IgD-negative memory B cell (primary cell): ENCODE measurements around the gene RHBDL1. TPM values are rescaled to one million over a fixed set of nuclear protein-coding genes. Genes with fewer than 3 reads are reported as not detected.

Experiments used
- H3K27ac Mint-ChIP-seq, 3 donors: one replicate each; pipeline ENCODE4 v1.8.0; 2020 to 2022; ENCODE audit warnings: mild to moderate bottlenecking in 3 of 3, mixed read lengths in 3 of 3, moderate library complexity in 1 of 3
- H3K27me3 Mint-ChIP-seq: one replicate; pipeline ENCODE4 v1.8.0; 2021; ENCODE audit warnings: mixed read lengths
- H3K36me3 Mint-ChIP-seq: one replicate; pipeline ENCODE4 v1.8.0; 2020; ENCODE audit warnings: mild to moderate bottlenecking, mixed read lengths
- H3K4me1 Mint-ChIP-seq, 3 donors: one replicate each; pipeline ENCODE4 v1.8.0; 2020 to 2022; ENCODE audit warnings: mixed read lengths in 3 of 3, mild to moderate bottlenecking in 1 of 3
- H3K4me3 Mint-ChIP-seq, 4 donors: one replicate each; pipeline ENCODE4 v1.8.0; 2020 to 2022; ENCODE audit warnings: mild to moderate bottlenecking in 4 of 4, mixed read lengths in 4 of 4, moderate library complexity in 3 of 4
- H3K9me3 Mint-ChIP-seq, 3 donors: one replicate each; pipeline ENCODE4 v1.8.0; 2020 to 2021; ENCODE audit warnings: mixed read lengths in 3 of 3, mild to moderate bottlenecking in 1 of 3
- polyA plus RNA-seq: library from polyadenylated mRNA; unstranded; fragments of 300-500 nt; fragmentation: Illumina TruSeq; gene quantifications from one replicate; pipeline ENCODE4 v1.2.3, GENCODE V29; 2021

RHBDL1 gene
- polyA plus RNA-seq, 1 donor from 2014 or later = 1.1 TPM

DNA sequence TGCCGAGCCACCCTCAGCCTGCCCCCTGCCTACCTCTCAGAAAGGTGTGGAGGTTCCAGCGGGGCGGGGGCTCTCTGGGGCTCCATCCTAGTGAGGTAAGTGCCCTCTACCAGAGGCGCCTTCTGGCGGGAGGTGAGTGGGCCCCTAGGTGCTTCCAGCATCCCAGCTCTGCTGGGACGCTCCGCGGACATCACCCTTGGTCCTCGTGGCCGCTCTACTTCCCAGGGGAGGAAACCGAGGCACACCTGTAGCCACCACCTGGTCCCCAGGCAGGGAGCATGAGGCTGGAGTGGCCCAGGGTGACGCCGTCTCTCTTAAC lies 32.5 kb upstream of the RHBDL1 start:
- no peaks in the 10 kb centered on the region for H3K36me3 Mint-ChIP-seq
- peak overlapping the region; percentile 16 to 80 (median 53) for H3K27ac Mint-ChIP-seq
- no peaks in the 10 kb centered on the region for H3K27me3 Mint-ChIP-seq
- no peaks in the 10 kb centered on the region for H3K9me3 Mint-ChIP-seq
- H3K4me3 Mint-ChIP-seq = peak overlapping the region; percentile 68 to 87 (median 78)
- H3K4me1 Mint-ChIP-seq = peaks cover 7 to 21% (median 18%) of the 10 kb centered on the region in 3 donors

DNA sequence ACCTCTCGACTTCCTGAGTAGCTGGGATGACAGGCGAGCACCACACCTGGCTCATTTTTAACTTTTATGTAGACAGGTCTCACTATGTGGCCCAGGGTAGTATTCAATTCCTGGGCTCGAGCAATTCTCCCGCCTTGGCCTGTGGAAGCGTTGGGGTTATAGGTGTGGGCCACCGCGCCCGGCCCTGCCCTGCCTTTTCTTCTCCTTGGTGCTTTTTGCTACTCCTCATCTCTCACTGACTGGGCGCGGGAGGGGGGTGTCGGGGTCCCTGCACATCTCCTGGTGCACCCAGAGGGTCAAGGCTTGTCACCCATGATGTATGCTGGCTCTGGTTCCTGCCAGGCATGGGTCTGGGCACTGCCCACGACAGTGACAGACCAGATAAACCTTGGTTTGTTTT lies 30.9 kb upstream of the RHBDL1 start:
- Mint-ChIP-seq H3K4me1 (peaks cover 0 to 13% (median 13%) of the 10 kb centered on the region in 3 donors), H3K9me3 (no peaks in the 10 kb centered on the region), H3K4me3 (peak overlapping the region in 2 of 4 donors; percentile 60 to 79), H3K36me3 (no peaks in the 10 kb centered on the region), H3K27ac (no peak overlapping the region), H3K27me3 (no peaks in the 10 kb centered on the region)

DNA sequence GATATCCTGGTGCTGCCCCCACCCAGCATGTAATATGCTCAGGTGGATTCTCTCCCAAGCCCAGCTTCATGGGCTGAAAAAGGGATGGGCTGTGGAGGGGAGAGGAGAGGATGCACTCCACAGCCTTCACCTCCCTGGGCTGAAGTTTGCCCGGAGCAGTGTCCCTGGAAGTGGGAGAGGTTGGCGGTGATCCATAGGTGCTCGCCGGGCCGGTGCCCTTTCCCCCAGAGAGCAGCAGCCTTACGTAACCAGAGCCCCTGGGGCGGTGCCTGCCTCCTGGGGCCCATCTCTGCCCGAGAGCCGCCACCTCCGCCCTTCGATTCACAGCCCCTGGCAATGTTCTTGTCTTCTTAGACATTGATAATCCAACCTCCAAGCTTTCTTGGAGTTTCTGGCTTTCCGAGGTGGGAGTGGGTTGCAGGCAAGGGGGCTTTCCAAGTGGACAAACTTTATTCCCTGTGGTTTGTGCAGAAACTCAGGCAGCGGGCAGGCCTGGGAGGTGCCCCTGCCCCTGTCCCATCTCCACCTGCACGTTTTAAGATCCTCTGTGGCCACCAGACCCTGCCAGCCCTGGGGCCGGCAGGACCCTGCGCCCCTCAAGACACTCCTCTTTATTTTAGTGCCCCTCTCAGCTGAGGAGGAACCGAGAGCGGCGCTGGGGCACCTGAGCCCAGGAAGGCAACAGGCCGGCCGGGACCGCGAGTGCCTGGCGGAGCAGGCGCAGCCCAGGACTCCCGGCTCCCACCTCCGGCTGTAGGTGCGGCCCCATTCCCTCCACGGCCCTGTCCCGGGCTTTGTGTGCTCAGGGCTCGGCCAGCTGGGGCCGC lies 29.4 kb upstream of the RHBDL1 start:
- Mint-ChIP-seq H3K9me3 (no peaks in the 10 kb centered on the region), H3K4me3 (peak overlapping the region in 1 of 4 donors; percentile 50), H3K27ac (no peak overlapping the region), H3K4me1 (peaks cover 0 to 13% (median 11%) of the 10 kb centered on the region in 3 donors), H3K27me3 (no peaks in the 10 kb centered on the region), H3K36me3 (no peaks in the 10 kb centered on the region)

DNA sequence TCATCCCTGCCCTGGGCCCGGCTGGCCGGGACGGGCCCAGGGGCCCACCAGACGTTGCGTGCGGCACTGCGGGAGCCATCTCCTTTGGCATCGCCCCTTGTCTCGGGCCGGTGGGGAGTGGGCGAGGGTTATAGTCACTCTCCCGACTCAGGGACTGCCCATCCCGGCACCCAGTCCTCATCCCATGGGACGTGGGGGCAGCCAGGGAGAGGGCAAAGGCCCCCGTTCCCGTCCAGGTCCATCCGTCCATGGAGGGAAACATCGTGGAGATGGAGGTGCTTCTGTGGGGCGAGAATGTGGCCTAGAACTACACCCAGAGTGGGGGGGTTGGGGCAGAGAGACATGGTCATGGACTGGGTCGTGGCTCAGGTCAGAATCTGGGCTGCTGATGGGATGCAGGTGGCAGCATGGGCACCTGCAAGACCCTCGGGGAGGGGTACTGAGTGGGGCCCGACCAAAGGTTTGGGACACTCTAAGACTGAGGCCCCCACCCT lies 28.7 kb upstream of the RHBDL1 start:
- H3K4me1 Mint-ChIP-seq = peaks cover 0 to 13% (median 11%) of the 10 kb centered on the region in 3 donors
- H3K36me3 Mint-ChIP-seq = no peaks in the 10 kb centered on the region
- H3K27ac Mint-ChIP-seq = peak overlapping the region in 2 of 3 donors; percentile 73 to 93
- no peaks in the 10 kb centered on the region for H3K27me3 Mint-ChIP-seq
- H3K4me3 Mint-ChIP-seq = no peak overlapping the region
- no peaks in the 10 kb centered on the region for H3K9me3 Mint-ChIP-seq

DNA sequence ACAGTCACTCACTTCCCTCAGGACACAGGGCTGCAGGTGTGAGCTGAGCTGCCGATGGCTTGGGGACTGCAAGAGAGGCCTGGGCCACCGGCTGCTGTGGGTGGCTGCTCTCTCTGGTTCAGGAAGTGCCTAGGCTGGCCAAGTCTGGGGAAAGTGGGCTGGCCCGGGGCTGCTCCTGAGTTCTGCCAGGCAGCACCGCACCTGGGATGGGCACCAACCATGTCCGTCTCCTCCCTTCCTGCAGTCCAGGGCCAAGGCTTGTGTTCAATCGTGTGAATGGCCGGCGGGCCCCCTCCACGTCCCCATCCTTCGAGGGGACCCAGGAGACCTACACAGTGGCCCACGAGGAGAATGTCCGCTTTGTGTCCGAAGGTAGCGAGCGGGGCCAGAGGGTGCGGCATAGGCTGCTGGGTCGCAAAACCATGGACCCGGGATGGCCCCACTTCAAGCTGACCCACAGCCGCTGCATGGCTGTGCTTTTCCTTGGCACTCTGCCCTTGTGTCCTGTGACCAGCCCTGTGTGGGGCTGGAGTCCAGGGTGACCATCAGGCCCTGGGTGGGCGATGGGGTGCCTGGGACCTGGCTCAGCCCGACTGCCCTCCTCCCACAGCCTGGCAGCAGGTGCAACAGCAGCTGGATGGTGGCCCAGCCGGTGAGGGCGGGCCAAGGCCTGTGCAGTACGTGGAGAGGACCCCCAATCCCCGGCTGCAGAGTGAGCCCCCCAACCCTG lies 28.1 kb upstream of the RHBDL1 start:
- no peaks in the 10 kb centered on the region for H3K9me3 Mint-ChIP-seq
- H3K27me3 Mint-ChIP-seq = no peaks in the 10 kb centered on the region
- H3K4me1 Mint-ChIP-seq = peaks cover 0 to 13% (median 11%) of the 10 kb centered on the region in 3 donors
- peak overlapping the region in 1 of 4 donors; percentile 32 for H3K4me3 Mint-ChIP-seq
- no peaks in the 10 kb centered on the region for H3K36me3 Mint-ChIP-seq
- H3K27ac Mint-ChIP-seq = peak overlapping the region in 2 of 3 donors; percentile 73 to 93

DNA sequence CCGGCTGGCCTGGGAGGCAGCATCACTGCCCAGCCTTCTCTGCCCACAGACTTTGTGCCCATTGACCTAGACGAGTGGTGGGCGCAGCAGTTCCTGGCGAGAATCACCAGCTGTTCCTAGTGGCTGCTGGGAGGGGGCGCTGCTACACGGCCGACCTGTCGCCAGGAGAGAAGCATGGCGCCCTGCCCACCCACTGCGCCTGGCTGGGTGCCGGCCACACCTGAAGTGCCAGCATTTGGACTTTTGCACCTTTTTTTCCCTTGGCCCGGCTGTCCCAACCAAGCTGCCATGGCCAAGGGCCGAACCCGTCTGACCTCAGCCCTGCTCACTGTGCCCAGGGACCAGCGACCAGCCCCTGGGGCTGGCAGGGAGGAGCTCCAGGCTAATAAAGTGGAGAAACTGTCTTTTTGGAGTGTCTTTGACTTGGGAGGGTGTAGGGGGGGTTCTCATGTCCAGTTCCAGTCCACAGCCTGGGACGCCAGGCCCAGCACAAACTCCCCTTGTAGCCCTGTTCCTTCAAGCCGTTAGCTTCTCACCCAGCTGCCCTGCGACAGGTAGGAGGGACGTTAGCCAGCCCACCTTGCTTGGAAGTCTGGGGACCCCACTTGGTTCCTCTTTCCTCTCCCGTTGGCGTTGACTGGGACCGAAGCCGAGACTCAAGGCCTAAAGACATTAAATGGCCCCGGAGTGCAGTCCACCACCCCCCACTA lies 27.2 kb upstream of the RHBDL1 start:
- Mint-ChIP-seq H3K36me3 (no peaks in the 10 kb centered on the region), H3K9me3 (no peaks in the 10 kb centered on the region), H3K4me1 (peaks cover 0 to 13% (median 11%) of the 10 kb centered on the region in 3 donors), H3K27me3 (no peaks in the 10 kb centered on the region), H3K27ac (peak overlapping the region; percentile 74 to 93 (median 92)), H3K4me3 (peak overlapping the region; percentile 80 to 89 (median 84))

DNA sequence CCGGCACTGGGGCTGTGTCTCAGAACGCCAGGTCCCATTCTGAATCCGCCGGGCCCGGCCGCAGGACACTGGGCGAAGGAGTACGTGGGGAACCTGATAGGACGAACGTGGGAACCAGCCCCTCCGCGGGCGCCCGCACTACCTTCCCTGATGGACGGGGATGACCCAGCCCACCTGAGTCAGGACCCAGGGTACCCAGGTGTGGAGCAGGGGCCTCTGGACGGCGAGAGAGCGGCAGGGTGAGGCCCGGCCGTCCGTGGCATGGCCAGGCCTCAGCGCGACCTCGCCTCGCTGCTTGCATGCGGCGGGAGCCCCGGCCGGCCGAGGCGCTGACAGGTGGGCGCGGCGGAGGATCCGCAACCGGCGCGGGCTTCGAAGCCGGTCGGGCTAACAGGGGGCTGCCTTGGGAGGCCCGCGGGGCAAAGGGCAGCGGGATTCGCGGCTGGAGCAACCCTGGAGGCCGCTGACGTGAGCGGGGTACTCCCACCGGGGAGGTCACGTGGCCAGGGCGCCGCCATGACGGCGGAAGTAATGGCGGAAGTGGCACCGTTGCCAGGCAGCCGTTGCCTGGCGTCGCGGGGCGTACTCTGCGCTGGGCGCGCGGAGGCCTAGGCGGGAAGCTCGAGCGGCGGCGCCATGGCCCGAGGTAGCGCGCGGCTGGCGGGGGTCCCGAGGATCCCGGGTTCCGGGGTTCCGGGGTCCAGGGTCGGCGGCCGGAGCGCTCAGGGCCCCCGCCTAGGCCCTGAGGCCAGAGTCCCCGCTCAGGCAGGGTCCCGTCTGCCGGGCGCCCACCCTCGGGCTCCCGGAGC lies 26.5 kb upstream of the RHBDL1 start, which contains the start of gene WDR90:
Gene WDR90, plus strand, starts transcription at position 585 of the 809 bp plus-strand sequence. Its CDS starts 52 bp downstream, at position 637.
- Mint-ChIP-seq H3K4me3 (peak within 1 kb of the TSS; percentile 80 to 93 (median 88)), H3K27me3 (no peaks in the 10 kb centered on the region), H3K27ac (peak within 1 kb of the TSS; percentile 74 to 93 (median 92)), H3K9me3 (no peaks in the 10 kb centered on the region), H3K36me3 (no peaks in the 10 kb centered on the region), H3K4me1 (peaks cover 0 to 10% (median 7%) of the 10 kb centered on the region in 3 donors)

DNA sequence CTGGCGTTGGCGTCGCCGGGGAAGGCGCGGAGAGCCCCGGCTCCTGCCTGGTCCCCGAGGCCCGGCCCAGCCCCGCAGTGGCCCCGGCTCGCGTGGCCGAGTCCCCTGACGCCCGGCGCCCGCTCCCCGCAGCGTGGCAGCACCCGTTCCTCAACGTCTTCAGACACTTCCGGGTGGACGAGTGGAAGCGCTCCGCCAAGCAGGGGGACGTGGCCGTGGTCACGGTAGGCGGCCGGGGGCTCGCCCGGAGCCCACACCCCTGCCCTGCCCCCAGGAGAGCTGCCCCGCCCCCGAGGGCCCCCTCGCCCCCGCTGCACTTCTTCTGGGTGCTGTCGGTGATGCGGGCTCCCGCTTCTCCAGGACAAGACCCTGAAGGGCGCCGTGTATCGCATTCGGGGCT lies 25.8 kb upstream of the RHBDL1 start:
- Mint-ChIP-seq H3K9me3 (no peaks in the 10 kb centered on the region), H3K4me1 (peaks cover 0 to 6% (median 4%) of the 10 kb centered on the region in 3 donors), H3K4me3 (peak overlapping the region; percentile 55 to 93 (median 77)), H3K27ac (no peak overlapping the region), H3K36me3 (no peaks in the 10 kb centered on the region), H3K27me3 (no peaks in the 10 kb centered on the region)

DNA sequence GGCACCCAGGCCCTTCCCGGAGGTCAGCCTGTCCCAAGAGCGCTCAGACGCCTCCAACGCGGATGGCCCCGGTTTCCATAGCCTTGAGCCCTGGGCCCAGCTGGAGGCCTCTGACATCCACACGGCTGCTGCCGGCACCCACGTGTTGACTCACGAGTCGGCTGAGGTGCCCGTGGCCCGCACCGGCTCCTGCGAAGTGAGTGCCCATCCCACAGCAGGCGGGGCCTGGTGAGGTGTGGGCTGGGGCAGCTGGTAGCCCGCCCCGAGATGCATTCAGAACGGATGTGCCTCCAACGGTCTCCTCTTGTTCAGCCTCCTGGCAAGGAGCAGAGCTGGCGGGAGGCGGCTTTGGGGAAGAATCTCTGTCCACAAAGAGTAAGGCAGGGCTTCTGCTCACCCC lies 23.6 kb upstream of the RHBDL1 start:
- Mint-ChIP-seq H3K36me3 (no peaks in the 10 kb centered on the region), H3K27me3 (no peaks in the 10 kb centered on the region), H3K4me3 (peak overlapping the region in 1 of 4 donors; percentile 38), H3K9me3 (no peaks in the 10 kb centered on the region), H3K27ac (peak overlapping the region in 1 of 3 donors; percentile 48), H3K4me1 (peaks cover 0 to 4% (median 3%) of the 10 kb centered on the region in 3 donors)

DNA sequence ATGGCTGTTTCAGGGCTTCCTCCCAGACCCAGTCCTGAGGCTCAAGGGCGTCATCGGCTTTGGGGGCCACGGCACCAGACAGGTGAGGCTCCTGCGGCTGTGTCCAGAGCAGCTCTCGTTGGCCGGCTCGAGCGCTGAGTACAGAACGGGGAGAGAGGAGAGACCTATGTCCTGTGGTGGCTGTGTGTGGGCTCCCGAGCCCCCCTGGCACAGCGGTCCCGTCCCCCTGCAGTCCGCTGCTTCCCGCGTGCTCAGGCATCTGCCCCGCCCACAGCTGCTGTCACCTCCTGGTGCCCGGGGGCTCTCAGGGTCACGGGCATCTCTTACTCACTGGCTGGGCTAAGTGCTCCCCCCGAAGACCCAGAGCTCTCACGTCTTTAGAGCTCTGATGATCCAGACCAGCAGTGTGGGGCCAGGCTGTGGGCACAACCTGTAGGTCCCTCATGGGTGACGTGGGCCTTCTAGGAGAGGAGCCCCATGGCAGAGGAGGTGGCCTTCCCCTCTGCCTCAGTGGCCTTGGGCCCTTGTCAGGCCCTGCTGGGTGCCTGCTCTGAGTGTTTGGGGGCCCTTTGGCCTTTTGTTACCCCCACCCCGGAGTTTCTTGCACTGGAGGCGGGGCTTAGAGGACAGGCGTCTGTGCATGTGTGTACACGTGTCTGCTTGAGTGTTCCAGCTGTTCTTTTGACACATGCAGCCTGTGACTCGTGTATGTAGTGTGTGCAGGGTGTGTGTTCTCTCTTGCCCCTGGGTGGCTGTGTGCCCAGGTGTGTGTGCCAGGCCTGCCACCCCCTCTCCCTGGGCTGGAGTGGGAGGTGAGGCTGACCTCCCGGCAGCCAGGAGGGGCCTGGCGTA lies 22.8 kb upstream of the RHBDL1 start:
- Mint-ChIP-seq H3K27me3 (no peaks in the 10 kb centered on the region), H3K36me3 (no peaks in the 10 kb centered on the region), H3K9me3 (no peaks in the 10 kb centered on the region), H3K4me1 (peaks cover 0 to 4% (median 2%) of the 10 kb centered on the region in 3 donors), H3K4me3 (peak overlapping the region in 2 of 4 donors; percentile 34 to 38), H3K27ac (no peak overlapping the region)

DNA sequence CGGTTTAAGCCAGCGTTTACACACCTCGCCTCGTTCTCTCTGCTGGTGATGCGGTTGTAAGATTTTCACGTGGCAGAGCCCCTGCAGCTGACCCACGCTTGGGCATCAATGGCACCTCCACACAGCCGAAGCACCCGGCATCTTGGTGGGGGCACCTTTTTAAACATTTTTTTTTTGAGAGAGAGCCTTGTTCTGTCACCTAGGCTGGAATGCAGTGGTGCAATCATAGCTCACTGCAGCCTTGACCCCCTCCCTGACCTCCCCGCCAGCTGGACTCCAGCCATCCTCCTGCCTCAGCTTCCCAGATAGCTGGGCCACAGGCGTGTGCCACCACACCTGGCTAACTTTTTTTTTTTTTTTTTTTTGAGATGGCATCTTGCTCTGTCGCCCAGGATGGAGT lies 21.4 kb upstream of the RHBDL1 start:
- no peaks in the 10 kb centered on the region for H3K27me3 Mint-ChIP-seq
- H3K36me3 Mint-ChIP-seq = no peaks in the 10 kb centered on the region
- no peaks in the 10 kb centered on the region for H3K9me3 Mint-ChIP-seq
- peaks cover 0 to 2% (median 0%) of the 10 kb centered on the region in 3 donors for H3K4me1 Mint-ChIP-seq
- H3K4me3 Mint-ChIP-seq = no peak overlapping the region
- no peak overlapping the region for H3K27ac Mint-ChIP-seq

DNA sequence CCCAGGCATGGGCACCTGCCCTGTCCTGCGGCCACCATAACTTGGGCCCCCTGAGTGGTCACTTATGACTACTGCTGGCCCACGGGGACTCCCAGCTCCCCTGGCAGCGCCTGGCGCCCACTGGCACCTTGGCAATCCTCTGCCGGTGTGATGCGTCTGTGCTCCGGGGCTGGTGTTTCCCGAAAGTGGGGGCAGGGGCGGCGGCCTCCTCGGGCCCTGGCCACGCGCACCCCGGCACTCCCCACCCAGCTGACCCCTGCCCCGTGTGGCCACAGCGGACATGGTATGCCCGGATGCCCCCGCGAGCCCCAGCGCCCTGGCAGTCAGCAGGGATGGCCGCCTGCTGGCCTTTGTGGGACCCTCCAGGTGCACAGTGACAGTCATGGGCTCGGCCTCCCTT lies 18.0 kb upstream of the RHBDL1 start:
- peak overlapping the region in 1 of 3 donors; percentile 85 for H3K27ac Mint-ChIP-seq
- H3K27me3 Mint-ChIP-seq = no peaks in the 10 kb centered on the region
- no peaks in the 10 kb centered on the region for H3K36me3 Mint-ChIP-seq
- H3K9me3 Mint-ChIP-seq = no peaks in the 10 kb centered on the region
- H3K4me1 Mint-ChIP-seq = peaks cover 0 to 4% (median 0%) of the 10 kb centered on the region in 3 donors
- no peak overlapping the region for H3K4me3 Mint-ChIP-seq
